SW 1271 (cell line): ENCODE data around the gene GPR52.

Experiments
- DNase-seq, 2 experiments: peaks; one replicate each; lab custom pipeline; 2025; lab: John Stamatoyannopoulos, UW

The GPR52 gene

GRCh38 chr1:174466607-174467006, 18.8 kb downstream of the GPR52 start:
- no peak for DNase-seq

GRCh38 chr1:174469052-174469451, 21.3 kb downstream of the GPR52 start:
- DNase-seq: no peak

GRCh38 chr1:174469687-174470086, 21.9 kb downstream of the GPR52 start:
- DNase-seq: no peak

DNA sequence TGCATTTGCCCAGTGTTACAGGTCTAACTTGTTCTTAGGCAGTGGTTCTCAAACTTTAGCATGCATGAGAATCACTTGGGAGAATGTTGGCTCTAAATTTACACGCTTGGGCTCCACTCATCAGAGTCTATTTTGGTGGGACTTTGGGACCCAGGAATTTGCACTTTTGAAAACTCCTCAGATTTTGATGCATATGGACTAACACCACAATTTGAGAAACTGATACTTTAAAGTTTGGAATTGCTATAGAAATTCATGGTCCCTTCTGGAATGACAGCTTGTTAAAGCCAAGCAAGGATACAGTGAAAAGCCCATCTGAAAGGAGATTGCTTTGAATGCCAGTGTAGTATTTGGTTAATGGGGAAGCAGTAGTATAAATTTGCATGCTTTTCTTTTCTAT, 31.5 kb downstream of the GPR52 start:
- no peak for DNase-seq

DNA sequence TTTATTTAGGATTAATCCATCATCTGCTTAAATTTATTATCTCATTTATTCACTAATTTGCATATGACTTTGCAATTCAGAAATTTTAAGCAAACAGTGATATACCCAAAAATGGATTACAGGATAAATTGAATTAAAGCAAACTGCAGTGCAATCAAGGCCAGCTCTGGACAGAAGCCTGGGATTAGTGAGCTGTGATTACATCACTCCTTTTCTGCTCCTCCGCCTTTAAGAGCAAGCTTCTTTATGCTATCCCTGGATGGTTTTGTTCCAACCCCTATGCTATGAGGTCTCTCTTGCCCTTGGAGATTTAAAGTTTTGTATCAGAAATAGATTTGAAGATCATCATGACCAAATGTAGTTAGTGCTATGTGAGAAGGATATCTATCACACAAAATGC, 32.6 kb downstream of the GPR52 start:
- DNase-seq: no peak

DNA sequence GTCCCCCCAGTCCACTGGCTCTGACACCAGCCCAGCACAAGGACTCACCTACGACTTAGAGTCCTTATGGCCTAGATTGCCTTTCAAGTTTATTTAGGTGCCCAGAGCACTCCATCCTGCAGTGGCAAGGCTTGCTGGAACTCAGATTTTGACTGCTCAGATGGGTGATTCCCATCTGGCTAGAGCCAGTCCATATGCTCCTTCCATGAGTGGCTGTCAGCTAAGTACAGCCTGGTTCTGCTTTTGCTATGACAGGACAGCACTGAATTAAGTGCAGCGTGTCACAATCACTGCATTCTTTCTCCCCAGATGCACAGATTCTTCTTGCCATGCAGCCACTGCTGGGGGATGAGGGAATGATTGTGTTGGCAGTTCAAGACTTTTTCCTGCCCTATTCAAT, 43.8 kb downstream of the GPR52 start:
- no peak for DNase-seq

GRCh38 chr1:174497478-174497877, 49.7 kb downstream of the GPR52 start:
- DNase-seq: no peak
